C4-2B (cell line): ENCODE data around the gene TMEM267.
"Not testable (repeated sequence)": the region's sequence is repeated elsewhere in the genome, so short reads cannot be mapped to it uniquely, and the experiment has no call there.

ENCODE experiments used
- H3K27ac ChIP-seq: fragments of 450-650 bp; 2 replicates; pipeline ENCODE4 v1.5.1; 2017
- CTCF ChIP-seq: fragments of 450-650 bp; conservative IDR thresholded peaks from 2 replicates; pipeline ENCODE4 v1.5.1; 2017; ENCODE audit warnings: mild to moderate bottlenecking
- ZFX ChIP-seq: fragments of 450-650 bp; IDR thresholded peaks from 2 replicates; pipeline ENCODE4 v1.6.1; 2017

Gene TMEM267

GRCh38 chr5:43484106-43484849 is 613 bp upstream of the TMEM267 start:
- TF ChIP-seq CTCF (peak; percentile 91), ZFX (peak; percentile 54; the same call in 1 of the 2 replicates)
- peak overlapping the region; percentile 81 for H3K27ac ChIP-seq

GRCh38 chr5:43482490-43483297 is 971 bp downstream of the TMEM267 start:
- H3K27ac ChIP-seq: peak overlapping the region; percentile 81
- no peak for TF ChIP-seq ZFX
- TF ChIP-seq CTCF: no peak

- TF ChIP-seq CTCF (peak; percentile 9; the same call in 1 of the 2 replicates), ZFX (no peak)
- H3K27ac ChIP-seq: no peak overlapping the region
Observed at GRCh38 chr5:43469671-43470391, 13.8 kb downstream of the TMEM267 start.

GRCh38 chr5:43467100-43467499 is 16.6 kb downstream of the TMEM267 start:
- no peak overlapping the region for H3K27ac ChIP-seq
- TF ChIP-seq CTCF (no peak), ZFX (no peak)

GRCh38 chr5:43465455-43465854 is 18.2 kb downstream of the TMEM267 start:
- H3K27ac ChIP-seq: not testable (repeated sequence)

- no peak for TF ChIP-seq CTCF
- no peak for TF ChIP-seq ZFX
- no peak overlapping the region for H3K27ac ChIP-seq
Observed at GRCh38 chr5:43461066-43461465, 22.6 kb downstream of the TMEM267 start.

- TF ChIP-seq ZFX (no peak), CTCF (no peak)
- no peak overlapping the region for H3K27ac ChIP-seq
Observed at GRCh38 chr5:43456556-43456955, 27.1 kb downstream of the TMEM267 start.

- H3K27ac ChIP-seq: not testable (repeated sequence)
Observed at GRCh38 chr5:43441575-43441974, 42.1 kb downstream of the TMEM267 start.
